22Rv1 (cell line): ENCODE measurements around the gene NMBR.

Experiments used
- CTCF ChIP-seq: fragments of 450-650 bp; IDR thresholded peaks from 2 replicates; pipeline ENCODE4 v1.5.1; 2017; ENCODE audit warnings: mild to moderate bottlenecking
- ZFX ChIP-seq: fragments of 450-650 bp; IDR thresholded peaks from 2 replicates; pipeline ENCODE4 v1.6.1; 2017; ENCODE audit warnings: antibody characterized with exemption, borderline replicate concordance

GRCh38 chr6:142117366-142117765 lies 29.6 kb downstream of the NMBR start:
- no peak for TF ChIP-seq CTCF
- no peak for TF ChIP-seq ZFX
